HEK293 (cell line): ENCODE results near the gene TBC1D5.

Experiments used
- CTCF ChIA-PET: fragments of 350-600 bp; formaldehyde crosslinking; extraction: SDS; loops from one replicate; lab custom pipeline; 2021; ENCODE audit warnings: antibody characterized with exemption; lab: Yijun Ruan, JAX
- POLR2A ChIA-PET: fragments of 300-600 bp; formaldehyde crosslinking; extraction: SDS; loops from one replicate; lab custom pipeline; 2020; ENCODE audit warnings: antibody characterized with exemption, inconsistent platforms; lab: Yijun Ruan, JAX
- H3K27ac ChIP-seq: fragments of 200-500 bp; sonication (Bioruptor generic); 2 replicates; pipeline ENCODE4 v1.5.1; 2014; ENCODE audit warnings: low read depth, low read length, control low read depth, inconsistent platforms; ENCODE audit errors: extremely low read depth
- H3K36me3 ChIP-seq, 2 experiments: fragments of 200-500 bp in 1 of 2; sonication (Bioruptor generic) in 1 of 2; 1 replicate in 1 of 2; 2 replicates in 1 of 2; pipeline ENCODE4 v1.5.1; 2014 to 2017; ENCODE audit warnings: inconsistent platforms in 2 of 2, low read length in 2 of 2; ENCODE audit not compliant: control insufficient read depth in 2 of 2, insufficient read depth in 1 of 2
- H3K4me1 ChIP-seq: fragments of 200-500 bp; sonication (Bioruptor generic); 2 replicates; pipeline ENCODE4 v1.5.1; 2014; ENCODE audit warnings: mild to moderate bottlenecking, low read length, inconsistent platforms; ENCODE audit not compliant: control insufficient read depth, insufficient read depth
- H3K4me3 ChIP-seq: 2 replicates; pipeline ENCODE4 v1.5.1; 2011; ENCODE audit warnings: low read depth, mild to moderate bottlenecking, control low read depth, low read length, moderate library complexity
- H3K9me3 ChIP-seq: fragments of 200-500 bp; sonication (Bioruptor generic); 2 replicates; pipeline ENCODE4 v1.5.1; 2014; ENCODE audit warnings: low read depth, low read length, inconsistent platforms; ENCODE audit not compliant: control insufficient read depth, insufficient read depth
- BCL11B ChIP-seq: fragments of 450-650 bp; formaldehyde crosslinking; IDR thresholded peaks from 2 replicates; pipeline ENCODE4 v1.5.1; 2016; ENCODE audit warnings: low read depth, missing biosample characterization, missing genetic modification characterization
- GLI2 ChIP-seq: fragments of 450-650 bp; formaldehyde crosslinking; IDR thresholded peaks from 2 replicates; pipeline ENCODE4; 2017; ENCODE audit warnings: missing biosample characterization, missing genetic modification characterization, low read depth, borderline replicate concordance
- HOXD13 ChIP-seq: sonication (generic); formaldehyde crosslinking; IDR thresholded peaks from 2 replicates; pipeline ENCODE4 v1.8.0; 2022; ENCODE audit warnings: missing genetic modification reagents, borderline replicate concordance
- MEIS1 ChIP-seq: sonication (generic); formaldehyde crosslinking; IDR thresholded peaks from 2 replicates; pipeline ENCODE4 v1.8.1; 2022; ENCODE audit warnings: missing genetic modification reagents, mild to moderate bottlenecking, borderline replicate concordance
- ZNF155 ChIP-seq: fragments of 450-650 bp; formaldehyde crosslinking; IDR thresholded peaks from 2 replicates; pipeline ENCODE4 v1.5.1; 2016; ENCODE audit warnings: missing biosample characterization, missing genetic modification characterization
- ZNF2 ChIP-seq: fragments of 450-650 bp; formaldehyde crosslinking; IDR thresholded peaks from 2 replicates; pipeline ENCODE4 v1.5.1; 2016; ENCODE audit warnings: missing biosample characterization, missing genetic modification characterization
- ZNF221 ChIP-seq: fragments of 450-650 bp; formaldehyde crosslinking; IDR thresholded peaks from 2 replicates; pipeline ENCODE4 v1.5.1; 2017; ENCODE audit warnings: missing biosample characterization, missing genetic modification characterization, borderline replicate concordance
- ZNF280C ChIP-seq: fragments of 450-650 bp; formaldehyde crosslinking; IDR thresholded peaks from 2 replicates; pipeline ENCODE4 v1.5.1; 2016; ENCODE audit warnings: missing biosample characterization, missing genetic modification characterization
- ZNF37A ChIP-seq: fragments of 450-650 bp; IDR thresholded peaks from 2 replicates; pipeline ENCODE4 v1.5.1; 2018; ENCODE audit warnings: missing biosample characterization, missing genetic modification characterization
- ZNF398 ChIP-seq: fragments of 450-650 bp; formaldehyde crosslinking; IDR thresholded peaks from 2 replicates; pipeline ENCODE4 v1.5.1; 2017; ENCODE audit warnings: missing biosample characterization, missing genetic modification characterization
- ZNF555 ChIP-seq: fragments of 450-650 bp; formaldehyde crosslinking; conservative IDR thresholded peaks from 2 replicates; pipeline ENCODE4 v1.5.1; 2017; ENCODE audit warnings: missing biosample characterization, mild to moderate bottlenecking, missing genetic modification characterization, inconsistent platforms
- ZNF701 ChIP-seq: fragments of 450-650 bp; formaldehyde crosslinking; IDR thresholded peaks from 2 replicates; pipeline ENCODE4 v1.5.1; 2016; ENCODE audit warnings: missing biosample characterization, missing genetic modification characterization
- ZSCAN4 ChIP-seq: fragments of 450-650 bp; formaldehyde crosslinking; IDR thresholded peaks from 2 replicates; pipeline ENCODE4 v1.5.1; 2017; ENCODE audit warnings: missing biosample characterization, missing genetic modification characterization
- TF ChIP-seq, protein P1 (sequence below): fragments of 450-650 bp; formaldehyde crosslinking; IDR thresholded peaks from 2 replicates; pipeline ENCODE4 v1.5.1; 2016; ENCODE audit warnings: missing biosample characterization, missing genetic modification characterization
- TF ChIP-seq, protein P2 (sequence below): fragments of 450-650 bp; formaldehyde crosslinking; IDR thresholded peaks from 2 replicates; pipeline ENCODE4 v1.5.1; 2017; ENCODE audit warnings: missing biosample characterization, missing genetic modification characterization
- TF ChIP-seq, protein P3 (sequence below): fragments of 450-650 bp; formaldehyde crosslinking; IDR thresholded peaks from 2 replicates; pipeline ENCODE4 v1.5.1; 2017; ENCODE audit warnings: missing biosample characterization, missing genetic modification characterization
- TF ChIP-seq, protein P4 (sequence below): fragments of 450-650 bp; formaldehyde crosslinking; IDR thresholded peaks from 2 replicates; pipeline ENCODE4 v1.5.0; 2017; ENCODE audit warnings: missing biosample characterization, missing genetic modification characterization, borderline replicate concordance

TBC1D5 gene

GRCh38 chr3:17322106-17322793 is 420.2 kb downstream of the TBC1D5 start:
- H3K4me3 ChIP-seq = no peak overlapping the region
- TF ChIP-seq HOXD13 (CRISPR knock-in tag) (no peak), ZSCAN4 (no peak), ZNF701 (tag by site-specific recombination) (no peak), ZNF2 (tag by site-specific recombination) (no peak), ZNF221 (tag by site-specific recombination) (no peak), MEIS1 (CRISPR knock-in tag) (no peak), ZNF37A (no peak), ZNF155 (tag by site-specific recombination) (no peak), ZNF280C (tag by site-specific recombination) (no peak), GLI2 (tag by site-specific recombination) (no peak), ZNF398 (no peak), ZNF555 (tag by site-specific recombination) (no peak), BCL11B (tag by site-specific recombination) (no peak)
- TF ChIP-seq, protein P1, sequence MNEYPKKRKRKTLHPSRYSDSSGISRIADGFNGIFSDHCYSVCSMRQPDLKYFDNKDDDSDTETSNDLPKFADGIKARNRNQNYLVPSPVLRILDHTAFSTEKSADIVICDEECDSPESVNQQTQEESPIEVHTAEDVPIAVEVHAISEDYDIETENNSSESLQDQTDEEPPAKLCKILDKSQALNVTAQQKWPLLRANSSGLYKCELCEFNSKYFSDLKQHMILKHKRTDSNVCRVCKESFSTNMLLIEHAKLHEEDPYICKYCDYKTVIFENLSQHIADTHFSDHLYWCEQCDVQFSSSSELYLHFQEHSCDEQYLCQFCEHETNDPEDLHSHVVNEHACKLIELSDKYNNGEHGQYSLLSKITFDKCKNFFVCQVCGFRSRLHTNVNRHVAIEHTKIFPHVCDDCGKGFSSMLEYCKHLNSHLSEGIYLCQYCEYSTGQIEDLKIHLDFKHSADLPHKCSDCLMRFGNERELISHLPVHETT (tag by site-specific recombination) = no peak
- TF ChIP-seq, protein P2, sequence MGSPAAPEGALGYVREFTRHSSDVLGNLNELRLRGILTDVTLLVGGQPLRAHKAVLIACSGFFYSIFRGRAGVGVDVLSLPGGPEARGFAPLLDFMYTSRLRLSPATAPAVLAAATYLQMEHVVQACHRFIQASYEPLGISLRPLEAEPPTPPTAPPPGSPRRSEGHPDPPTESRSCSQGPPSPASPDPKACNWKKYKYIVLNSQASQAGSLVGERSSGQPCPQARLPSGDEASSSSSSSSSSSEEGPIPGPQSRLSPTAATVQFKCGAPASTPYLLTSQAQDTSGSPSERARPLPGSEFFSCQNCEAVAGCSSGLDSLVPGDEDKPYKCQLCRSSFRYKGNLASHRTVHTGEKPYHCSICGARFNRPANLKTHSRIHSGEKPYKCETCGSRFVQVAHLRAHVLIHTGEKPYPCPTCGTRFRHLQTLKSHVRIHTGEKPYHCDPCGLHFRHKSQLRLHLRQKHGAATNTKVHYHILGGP (tag by site-specific recombination) = no peak
- TF ChIP-seq, protein P3, sequence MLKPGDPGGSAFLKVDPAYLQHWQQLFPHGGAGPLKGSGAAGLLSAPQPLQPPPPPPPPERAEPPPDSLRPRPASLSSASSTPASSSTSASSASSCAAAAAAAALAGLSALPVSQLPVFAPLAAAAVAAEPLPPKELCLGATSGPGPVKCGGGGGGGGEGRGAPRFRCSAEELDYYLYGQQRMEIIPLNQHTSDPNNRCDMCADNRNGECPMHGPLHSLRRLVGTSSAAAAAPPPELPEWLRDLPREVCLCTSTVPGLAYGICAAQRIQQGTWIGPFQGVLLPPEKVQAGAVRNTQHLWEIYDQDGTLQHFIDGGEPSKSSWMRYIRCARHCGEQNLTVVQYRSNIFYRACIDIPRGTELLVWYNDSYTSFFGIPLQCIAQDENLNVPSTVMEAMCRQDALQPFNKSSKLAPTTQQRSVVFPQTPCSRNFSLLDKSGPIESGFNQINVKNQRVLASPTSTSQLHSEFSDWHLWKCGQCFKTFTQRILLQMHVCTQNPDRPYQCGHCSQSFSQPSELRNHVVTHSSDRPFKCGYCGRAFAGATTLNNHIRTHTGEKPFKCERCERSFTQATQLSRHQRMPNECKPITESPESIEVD (tag by site-specific recombination) = no peak
- TF ChIP-seq, protein P4, sequence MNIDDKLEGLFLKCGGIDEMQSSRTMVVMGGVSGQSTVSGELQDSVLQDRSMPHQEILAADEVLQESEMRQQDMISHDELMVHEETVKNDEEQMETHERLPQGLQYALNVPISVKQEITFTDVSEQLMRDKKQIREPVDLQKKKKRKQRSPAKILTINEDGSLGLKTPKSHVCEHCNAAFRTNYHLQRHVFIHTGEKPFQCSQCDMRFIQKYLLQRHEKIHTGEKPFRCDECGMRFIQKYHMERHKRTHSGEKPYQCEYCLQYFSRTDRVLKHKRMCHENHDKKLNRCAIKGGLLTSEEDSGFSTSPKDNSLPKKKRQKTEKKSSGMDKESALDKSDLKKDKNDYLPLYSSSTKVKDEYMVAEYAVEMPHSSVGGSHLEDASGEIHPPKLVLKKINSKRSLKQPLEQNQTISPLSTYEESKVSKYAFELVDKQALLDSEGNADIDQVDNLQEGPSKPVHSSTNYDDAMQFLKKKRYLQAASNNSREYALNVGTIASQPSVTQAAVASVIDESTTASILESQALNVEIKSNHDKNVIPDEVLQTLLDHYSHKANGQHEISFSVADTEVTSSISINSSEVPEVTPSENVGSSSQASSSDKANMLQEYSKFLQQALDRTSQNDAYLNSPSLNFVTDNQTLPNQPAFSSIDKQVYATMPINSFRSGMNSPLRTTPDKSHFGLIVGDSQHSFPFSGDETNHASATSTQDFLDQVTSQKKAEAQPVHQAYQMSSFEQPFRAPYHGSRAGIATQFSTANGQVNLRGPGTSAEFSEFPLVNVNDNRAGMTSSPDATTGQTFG (tag by site-specific recombination) = no peak
- H3K36me3 ChIP-seq = no peaks in the 10 kb centered on the region
- H3K4me1 ChIP-seq = no peaks in the 10 kb centered on the region
- H3K27ac ChIP-seq = no peak overlapping the region
- ChIA-PET POLR2A (interaction anchor here (0.5 kb wide), 1 partner anchor 1551 kb away, joined by 6 read pairs; no protein-coding TSS in a partner anchor), CTCF (no interaction called here)
- H3K9me3 ChIP-seq = no peaks in the 10 kb centered on the region
